Liver (tissue), 3 donors: ENCODE data around the gene TBC1D10A.

Experiments used
- CTCF ChIP-seq: fragments of 150-350 bp; IDR thresholded peaks from 2 replicates; pipeline ENCODE4 v1.5.1; 2017; ENCODE audit warnings: improper control_type of control experiment, low read depth, low read length; ENCODE audit not compliant: missing input control
- NR2F2 ChIP-seq: IDR thresholded peaks from 2 replicates; pipeline ENCODE4 v1.6.1; 2016; ENCODE audit warnings: antibody characterized with exemption
- ZBTB33 ChIP-seq: IDR thresholded peaks from 2 replicates; pipeline ENCODE4 v1.6.1; 2016; ENCODE audit warnings: antibody characterized with exemption
- TF ChIP-seq, protein P1 (sequence below): IDR thresholded peaks from 2 replicates; pipeline ENCODE4 v1.6.1; 2016; ENCODE audit warnings: antibody characterized with exemption, mild to moderate bottlenecking
- donor health status: healthy.
- donor health status: healthy.

DNA sequence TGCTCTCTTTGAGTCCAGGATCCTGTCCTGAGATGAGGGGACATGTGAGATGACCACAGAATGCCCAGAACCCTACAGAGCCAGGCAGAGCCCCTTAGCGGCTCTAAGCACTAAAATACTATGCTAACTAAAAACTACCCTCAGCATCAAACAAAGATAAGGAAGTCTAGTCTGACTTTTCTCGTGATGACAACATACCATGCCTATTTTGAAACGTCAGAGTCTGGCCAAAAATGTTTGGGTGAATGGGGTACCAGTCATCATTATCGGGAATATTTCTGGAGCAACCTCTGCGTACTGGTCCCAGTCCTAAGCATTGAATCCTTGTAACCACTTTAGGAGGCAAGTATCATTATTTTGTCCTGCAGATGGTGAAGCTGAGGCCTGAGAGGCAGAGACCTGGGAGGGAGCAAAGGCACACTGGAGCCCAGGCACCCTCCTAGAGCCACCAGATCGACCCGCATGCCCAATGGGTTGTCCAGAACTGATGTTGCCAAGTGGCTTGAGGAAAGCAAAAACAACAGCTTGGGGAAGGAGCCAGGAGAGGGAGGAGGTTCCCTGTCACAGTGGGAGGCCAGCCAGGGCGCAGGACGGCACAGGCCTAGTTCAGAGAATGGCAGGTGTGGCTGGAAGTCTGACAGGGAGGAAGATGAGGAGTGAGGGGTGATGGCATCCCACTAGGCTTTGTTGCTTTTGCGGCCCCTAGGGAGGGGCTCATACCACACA is 52.9 kb downstream of the TBC1D10A start:
- TF ChIP-seq CTCF, result no peak
- no peak for TF ChIP-seq ZBTB33
- TF ChIP-seq, protein P1, sequence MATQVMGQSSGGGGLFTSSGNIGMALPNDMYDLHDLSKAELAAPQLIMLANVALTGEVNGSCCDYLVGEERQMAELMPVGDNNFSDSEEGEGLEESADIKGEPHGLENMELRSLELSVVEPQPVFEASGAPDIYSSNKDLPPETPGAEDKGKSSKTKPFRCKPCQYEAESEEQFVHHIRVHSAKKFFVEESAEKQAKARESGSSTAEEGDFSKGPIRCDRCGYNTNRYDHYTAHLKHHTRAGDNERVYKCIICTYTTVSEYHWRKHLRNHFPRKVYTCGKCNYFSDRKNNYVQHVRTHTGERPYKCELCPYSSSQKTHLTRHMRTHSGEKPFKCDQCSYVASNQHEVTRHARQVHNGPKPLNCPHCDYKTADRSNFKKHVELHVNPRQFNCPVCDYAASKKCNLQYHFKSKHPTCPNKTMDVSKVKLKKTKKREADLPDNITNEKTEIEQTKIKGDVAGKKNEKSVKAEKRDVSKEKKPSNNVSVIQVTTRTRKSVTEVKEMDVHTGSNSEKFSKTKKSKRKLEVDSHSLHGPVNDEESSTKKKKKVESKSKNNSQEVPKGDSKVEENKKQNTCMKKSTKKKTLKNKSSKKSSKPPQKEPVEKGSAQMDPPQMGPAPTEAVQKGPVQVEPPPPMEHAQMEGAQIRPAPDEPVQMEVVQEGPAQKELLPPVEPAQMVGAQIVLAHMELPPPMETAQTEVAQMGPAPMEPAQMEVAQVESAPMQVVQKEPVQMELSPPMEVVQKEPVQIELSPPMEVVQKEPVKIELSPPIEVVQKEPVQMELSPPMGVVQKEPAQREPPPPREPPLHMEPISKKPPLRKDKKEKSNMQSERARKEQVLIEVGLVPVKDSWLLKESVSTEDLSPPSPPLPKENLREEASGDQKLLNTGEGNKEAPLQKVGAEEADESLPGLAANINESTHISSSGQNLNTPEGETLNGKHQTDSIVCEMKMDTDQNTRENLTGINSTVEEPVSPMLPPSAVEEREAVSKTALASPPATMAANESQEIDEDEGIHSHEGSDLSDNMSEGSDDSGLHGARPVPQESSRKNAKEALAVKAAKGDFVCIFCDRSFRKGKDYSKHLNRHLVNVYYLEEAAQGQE, result no peak
- TF ChIP-seq NR2F2, result no peak
